GM12891 (cell line): ENCODE data around the gene FNTB.

Source experiments
- POLR2A ChIP-seq: IDR thresholded peaks from 2 replicates; pipeline ENCODE4 v1.6.1; 2011; ENCODE audit warnings: low read depth, low read length, control low read depth
- SPI1 ChIP-seq: IDR thresholded peaks from 2 replicates; pipeline ENCODE4 v1.6.1; 2011; ENCODE audit warnings: low read depth, low read length, control low read depth
- TAF1 ChIP-seq: IDR thresholded peaks from 2 replicates; pipeline ENCODE4 v1.6.1; 2011; ENCODE audit warnings: low read depth, low read length, control low read depth

GRCh38 chr14:65010211-65010931 lies 23.7 kb downstream of the FNTB start:
- no peak for TF ChIP-seq POLR2A
- TF ChIP-seq SPI1, result no peak
- TF ChIP-seq TAF1, result no peak
